Fibroblast of skin of abdomen (primary cell): ENCODE measurements around the gene RER1.
"Not testable (repeated sequence)": the region's sequence is repeated elsewhere in the genome, so short reads cannot be mapped to it uniquely, and the experiment has no call there.

Experiments
- DNase-seq: peaks from one replicate; pipeline ENCODE4 v3.0.0-alpha.2; 2013

Gene RER1

GRCh38 chr1:2429780-2430591 lies 38.3 kb downstream of the RER1 start:
- no peak for DNase-seq

- DNase-seq: no peak
Measured at GRCh38 chr1:2430592-2430973, 38.9 kb downstream of the RER1 start.

GRCh38 chr1:2431103-2431502 lies 39.5 kb downstream of the RER1 start:
- DNase-seq: no peak

GRCh38 chr1:2431518-2431917 lies 39.9 kb downstream of the RER1 start:
- no peak for DNase-seq

GRCh38 chr1:2432441-2432844 lies 40.8 kb downstream of the RER1 start:
- DNase-seq: no peak

- DNase-seq: no peak
Measured at GRCh38 chr1:2433196-2433595, 41.6 kb downstream of the RER1 start.

- DNase-seq: no peak
Measured at GRCh38 chr1:2433936-2434655, 42.5 kb downstream of the RER1 start.

- DNase-seq: no peak
Measured at GRCh38 chr1:2435091-2435490, 43.5 kb downstream of the RER1 start.

GRCh38 chr1:2435746-2436355 lies 44.2 kb downstream of the RER1 start:
- no peak for DNase-seq

GRCh38 chr1:2436876-2437275 lies 45.2 kb downstream of the RER1 start:
- no peak for DNase-seq

GRCh38 chr1:2437617-2438016 lies 46.0 kb downstream of the RER1 start:
- DNase-seq: no peak

- DNase-seq: no peak
Measured at GRCh38 chr1:2438038-2438437, 46.4 kb downstream of the RER1 start.

- no peak for DNase-seq
Measured at GRCh38 chr1:2438641-2439040, 47.0 kb downstream of the RER1 start.

- DNase-seq: no peak
Measured at GRCh38 chr1:2439369-2439768, 47.7 kb downstream of the RER1 start.

- not testable (repeated sequence) for DNase-seq
Measured at GRCh38 chr1:2440346-2440745, 48.7 kb downstream of the RER1 start.

- no peak for DNase-seq
Measured at GRCh38 chr1:2441746-2442145, 50.1 kb downstream of the RER1 start.

- DNase-seq: no peak
Measured at GRCh38 chr1:2442661-2443060, 51.0 kb downstream of the RER1 start.

GRCh38 chr1:2443277-2444137 lies 51.9 kb downstream of the RER1 start:
- DNase-seq: no peak

GRCh38 chr1:2444138-2444591 lies 52.5 kb downstream of the RER1 start:
- no peak for DNase-seq

- no peak for DNase-seq
Measured at GRCh38 chr1:2445162-2445822, 53.7 kb downstream of the RER1 start.

- no peak for DNase-seq
Measured at GRCh38 chr1:2445823-2446215, 54.2 kb downstream of the RER1 start.

GRCh38 chr1:2446394-2446793 lies 54.8 kb downstream of the RER1 start:
- peak; percentile 11 for DNase-seq
